Ascending aorta (tissue), 2 donors: ENCODE measurements around the gene AGER. TPM values are rescaled to one million over a fixed set of nuclear protein-coding genes. Genes with fewer than 3 reads are reported as not detected.

Experiments
- DNase-seq, 2 donors: peaks; one replicate each; pipeline ENCODE4 v3.0.0-alpha.2; 2019; ENCODE audit warnings: low spot score in 2 of 2
- H3K27ac ChIP-seq, 2 donors: fragments of 200-600 bp; sonication (generic); one replicate each; pipeline ENCODE4 v1.5.1; 2016 to 2017; ENCODE audit warnings: mild to moderate bottlenecking in 1 of 2
- H3K27me3 ChIP-seq: fragments of 200-600 bp; sonication (generic); one replicate; pipeline ENCODE4 v1.5.1; 2017
- H3K36me3 ChIP-seq, 2 donors: fragments of 200-600 bp; sonication (generic); one replicate each; pipeline ENCODE4 v1.5.1; 2016
- H3K4me1 ChIP-seq, 2 donors: fragments of 200-600 bp; sonication (generic); one replicate each; pipeline ENCODE4 v1.5.1; 2016 to 2017; ENCODE audit warnings: mild to moderate bottlenecking in 1 of 2
- H3K4me3 ChIP-seq, 2 donors: fragments of 200-600 bp; sonication (generic); one replicate each; pipeline ENCODE4 v1.5.1; 2016 to 2017; ENCODE audit warnings: mild to moderate bottlenecking in 1 of 2
- H3K9me3 ChIP-seq, 2 donors: fragments of 200-600 bp; sonication (generic); one replicate each; pipeline ENCODE4 v1.5.1; 2016
- CTCF ChIP-seq, 3 experiments: fragments of 200-600 bp in 2 of 3; fragments of 450-650 bp in 1 of 3; sonication (generic) in 2 of 3; IDR thresholded peaks; one replicate each; pipeline ENCODE4 v1.5.1; 2016 to 2019; ENCODE audit warnings: antibody characterized with exemption in 3 of 3, mild to moderate bottlenecking in 1 of 3, moderate library complexity in 1 of 3
- intact Hi-C: fragments of 100-400 bp; cut with DNase I; formaldehyde crosslinking; loops from one replicate; pipeline ENCODE4 v1.15.1; 2023
- total RNA-seq: library from RNA; depleted of rRNA; stranded (reverse); fragments of >200 nt; gene quantifications from one replicate; pipeline ENCODE4 v1.1.0, GENCODE V29; 2016

The AGER gene
- total RNA-seq, 1 donor from 2014 or later, result 6.1 TPM

- Histone ChIP-seq H3K27me3 (no peaks in the 10 kb centered on the region), H3K9me3 (no peaks in the 10 kb centered on the region), H3K36me3 (peaks cover 11 to 29% of the 10 kb centered on the region in 2 donors), H3K27ac (no peak overlapping the region), H3K4me1 (peaks cover 6 to 16% of the 10 kb centered on the region in 2 donors), H3K4me3 (no peak overlapping the region)
- TF ChIP-seq CTCF (IDR thresholded peaks at IDR 0.05), result no peak
- intact Hi-C loops, result loop anchor here (10.0 kb wide), 2 partner anchors 198 to 508 kb away; partner anchors contain the start of genes C6orf47, CSNK2B, DXO and GPANK1
- no peak for DNase-seq
Observed at GRCh38 chr6:32173051-32173727, 10.9 kb downstream of the AGER start.

- H3K4me3 ChIP-seq, result no peak overlapping the region
- peaks cover 31 to 47% of the 10 kb centered on the region in 2 donors for H3K36me3 ChIP-seq
- no peak for TF ChIP-seq CTCF (IDR thresholded peaks at IDR 0.05)
- no peak overlapping the region for H3K27ac ChIP-seq
- intact Hi-C loops, result loop anchor here (10.0 kb wide), 2 partner anchors 196 to 506 kb away; partner anchors contain the start of genes C6orf47, CSNK2B, DXO and GPANK1
- no peak for DNase-seq
- H3K4me1 ChIP-seq, result peaks cover 6 to 10% of the 10 kb centered on the region in 2 donors
- no peaks in the 10 kb centered on the region for H3K27me3 ChIP-seq
- H3K9me3 ChIP-seq, result no peaks in the 10 kb centered on the region
Observed at GRCh38 chr6:32171234-32171633, 12.8 kb downstream of the AGER start.

GRCh38 chr6:32170294-32170693 lies 13.8 kb downstream of the AGER start:
- no peaks in the 10 kb centered on the region for H3K9me3 ChIP-seq
- no peak for TF ChIP-seq CTCF (IDR thresholded peaks at IDR 0.05)
- H3K27me3 ChIP-seq, result no peaks in the 10 kb centered on the region
- H3K27ac ChIP-seq, result no peak overlapping the region
- H3K4me3 ChIP-seq, result no peak overlapping the region
- DNase-seq, result no peak
- intact Hi-C loops, result loop anchor here (10.0 kb wide), 2 partner anchors 195 to 505 kb away; partner anchors contain the start of genes C6orf47, CSNK2B, DXO and GPANK1
- peaks cover 3 to 8% of the 10 kb centered on the region in 2 donors for H3K4me1 ChIP-seq
- peaks cover 33 to 53% of the 10 kb centered on the region in 2 donors for H3K36me3 ChIP-seq

- no peak for TF ChIP-seq CTCF (IDR thresholded peaks at IDR 0.05)
- intact Hi-C loops, result no loop called here
Observed at GRCh38 chr6:32168807-32169591, 15.1 kb downstream of the AGER start.

GRCh38 chr6:32168350-32168749 lies 15.7 kb downstream of the AGER start:
- DNase-seq, result no peak
- Histone ChIP-seq H3K27ac (no peak overlapping the region), H3K27me3 (no peaks in the 10 kb centered on the region), H3K36me3 (peaks cover 41 to 64% of the 10 kb centered on the region in 2 donors), H3K9me3 (no peaks in the 10 kb centered on the region), H3K4me1 (no peaks in the 10 kb centered on the region), H3K4me3 (no peak overlapping the region)
- intact Hi-C loops, result no loop called here
- TF ChIP-seq CTCF (IDR thresholded peaks at IDR 0.05), result no peak

More at GRCh38 chr6:32168807-32169591, 15.1 kb downstream of the AGER start:
- no peak overlapping the region for H3K4me3 ChIP-seq
- H3K27me3 ChIP-seq, result no peaks in the 10 kb centered on the region
- peaks cover 38 to 59% of the 10 kb centered on the region in 2 donors for H3K36me3 ChIP-seq
- no peak overlapping the region for H3K27ac ChIP-seq
- DNase-seq, result no peak
- H3K9me3 ChIP-seq, result no peaks in the 10 kb centered on the region
- H3K4me1 ChIP-seq, result no peaks in the 10 kb centered on the region
